Measurements from ENCODE around the gene AAK1.
A peak's percentile ranks its signal among the peaks of the same experiment; 100 is the strongest.

The AAK1 gene

DNA sequence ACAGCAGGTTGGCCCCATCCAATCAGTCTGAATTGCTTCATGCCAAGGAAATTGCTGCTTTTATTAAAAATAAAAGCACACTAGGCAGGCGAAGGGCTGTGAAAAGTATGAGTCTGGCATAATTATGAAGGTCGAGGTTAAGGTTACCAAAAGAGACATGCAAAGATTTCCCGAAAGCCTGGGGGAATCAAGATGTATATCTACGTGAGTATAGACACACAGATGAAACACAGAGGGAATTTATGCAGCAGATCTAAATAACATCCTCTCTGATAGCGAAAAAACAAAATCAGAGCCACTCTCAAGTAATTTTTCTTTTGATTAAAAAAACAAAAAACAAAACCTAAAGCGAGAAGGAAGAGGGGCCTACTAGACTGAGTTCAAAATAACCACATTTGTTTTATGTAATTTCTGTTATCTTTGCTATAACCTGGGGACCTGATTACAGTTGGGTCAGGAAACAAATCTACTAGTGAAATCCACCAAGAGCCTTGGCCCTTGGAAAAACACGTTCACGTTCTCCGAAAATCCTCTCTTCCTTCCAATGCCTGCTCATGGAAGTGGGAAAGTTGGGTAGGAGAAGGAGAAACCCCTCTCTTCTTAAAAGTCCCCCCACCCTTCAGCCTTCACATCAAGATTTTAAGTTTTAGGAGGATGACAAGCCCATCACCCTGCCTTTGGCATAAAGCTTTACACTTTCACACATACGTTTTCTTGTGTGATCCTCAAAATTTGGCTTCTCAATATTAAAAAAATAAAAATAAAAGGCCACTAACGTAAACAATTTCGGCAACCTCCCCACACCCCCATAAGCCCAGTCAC lies 1.4 kb downstream of the AAK1 start:
- Histone ChIP-seq H3K27me3 (no peaks in the 10 kb centered on the region), H3K27ac (peak overlapping the region; percentile 95), H3K9ac (peak overlapping the region; percentile 95), H4K20me1 (peaks cover 26% of the 10 kb centered on the region), H3K4me2 (peak overlapping the region; percentile 93), H3K4me3 (peak overlapping the region; percentile 94), H3K9me3 (no peaks in the 10 kb centered on the region), H3K36me3 (peaks cover 23% of the 10 kb centered on the region), H3K4me1 (peaks cover 71% of the 10 kb centered on the region)
- no peak for TF ChIP-seq Cebpa-rat (IDR thresholded peaks at IDR 0.05)

DNA sequence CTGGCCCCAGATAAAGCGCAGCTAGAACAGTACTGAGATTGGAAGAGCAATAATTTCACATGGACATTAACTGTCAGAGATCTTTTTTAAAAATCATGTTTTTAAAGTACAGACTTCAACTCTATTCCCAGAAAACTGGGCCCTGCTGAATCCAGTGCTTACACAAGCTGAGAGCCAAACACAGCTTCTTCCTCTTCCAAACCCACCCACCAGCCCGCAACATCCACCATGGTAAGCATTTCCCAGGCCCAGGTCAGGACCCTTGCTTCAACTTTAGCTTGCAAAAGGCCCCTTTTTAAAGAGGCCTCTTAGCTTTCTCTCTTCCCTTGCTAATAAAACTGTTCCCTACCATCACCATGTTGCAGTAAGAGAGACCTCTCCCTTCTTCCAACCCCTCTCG lies 2.1 kb downstream of the AAK1 start:
- peaks cover 30% of the 10 kb centered on the region for H4K20me1 ChIP-seq
- peak overlapping the region; percentile 95 for H3K9ac ChIP-seq
- H3K4me1 ChIP-seq: peaks cover 65% of the 10 kb centered on the region

DNA sequence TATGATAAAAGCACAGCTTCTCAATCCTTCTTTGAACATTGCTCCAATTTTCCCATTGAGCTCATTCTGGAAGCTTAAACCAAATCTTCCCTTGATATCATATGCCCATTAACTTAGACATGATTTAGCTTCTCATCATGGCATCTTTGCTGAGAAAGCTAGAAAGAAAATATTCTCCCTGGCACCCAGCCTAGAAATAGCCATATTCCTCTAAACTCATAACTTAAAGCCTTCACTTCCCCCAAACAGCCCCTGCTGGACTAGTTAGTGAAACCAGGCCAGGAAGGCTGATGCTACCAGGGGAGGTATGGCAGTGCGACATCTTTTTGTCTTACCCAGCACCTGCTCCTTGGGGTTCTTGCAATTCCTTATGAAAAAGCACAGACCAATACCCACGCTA lies 4.3 kb downstream of the AAK1 start:
- H3K4me3 ChIP-seq: no peak overlapping the region
- no peak overlapping the region for H3K9ac ChIP-seq
- H3K4me1 ChIP-seq: peaks cover 46% of the 10 kb centered on the region
- peaks cover 44% of the 10 kb centered on the region for H3K36me3 ChIP-seq
- H3K27ac ChIP-seq: no peak overlapping the region
- peak overlapping the region; percentile 93 for H3K4me2 ChIP-seq
- H4K20me1 ChIP-seq: peaks cover 43% of the 10 kb centered on the region
- H3K9me3 ChIP-seq: no peaks in the 10 kb centered on the region
- H3K27me3 ChIP-seq: no peaks in the 10 kb centered on the region
- no peak for TF ChIP-seq Cebpa-rat (IDR thresholded peaks at IDR 0.05)

More for the DNA sequence above, 2.1 kb downstream of the AAK1 start:
- Histone ChIP-seq H3K9me3 (no peaks in the 10 kb centered on the region), H3K36me3 (peaks cover 29% of the 10 kb centered on the region), H3K27me3 (no peaks in the 10 kb centered on the region), H3K27ac (peak overlapping the region; percentile 95), H3K4me2 (peak overlapping the region; percentile 93), H3K4me3 (peak overlapping the region; percentile 94)
- TF ChIP-seq Cebpa-rat (IDR thresholded peaks at IDR 0.05): no peak

DNA sequence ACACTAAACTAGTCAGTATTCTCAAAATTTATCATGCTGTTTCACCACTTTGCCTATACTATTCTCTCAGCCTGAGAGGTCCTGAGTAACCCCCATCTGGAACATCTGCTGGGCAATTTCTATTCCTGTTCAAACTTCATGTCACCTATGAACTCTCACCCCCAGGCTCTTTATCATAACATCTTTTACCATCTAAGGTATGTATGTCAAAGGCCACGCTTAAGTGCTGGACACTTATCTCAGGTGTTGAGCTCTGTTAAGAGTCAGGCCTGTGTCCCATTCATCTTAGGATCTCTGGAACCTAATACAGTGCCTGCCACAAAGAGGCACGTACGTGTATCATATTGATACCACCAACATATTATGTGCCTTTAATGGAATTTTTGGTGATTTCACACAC lies 4.9 kb downstream of the AAK1 start:
- Histone ChIP-seq H3K27ac (no peak overlapping the region), H3K4me2 (peak overlapping the region; percentile 93), H3K27me3 (no peaks in the 10 kb centered on the region), H3K9ac (no peak overlapping the region), H3K4me3 (no peak overlapping the region), H3K36me3 (peaks cover 50% of the 10 kb centered on the region), H4K20me1 (peaks cover 43% of the 10 kb centered on the region), H3K9me3 (no peaks in the 10 kb centered on the region), H3K4me1 (peaks cover 49% of the 10 kb centered on the region)
- TF ChIP-seq Cebpa-rat (IDR thresholded peaks at IDR 0.05): no peak

DNA sequence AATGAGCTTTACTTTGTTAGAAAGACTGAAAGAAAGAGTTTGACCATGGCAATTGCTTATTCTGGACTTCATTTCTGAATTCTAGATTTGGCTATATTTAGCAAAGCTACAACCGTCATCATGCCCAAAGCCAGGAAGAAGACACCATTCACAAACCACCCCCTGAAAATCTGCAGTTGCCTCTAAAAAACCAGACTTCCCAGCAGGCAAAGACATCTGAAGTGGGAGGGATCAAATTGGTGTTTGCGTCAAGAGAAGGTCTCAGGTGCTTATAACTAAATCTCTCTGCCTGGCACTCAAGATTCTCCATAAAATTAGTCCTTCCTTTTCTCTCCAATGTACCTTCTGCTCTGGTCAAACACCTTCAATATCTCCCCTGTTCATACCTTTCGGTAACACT lies 5.6 kb downstream of the AAK1 start:
- Histone ChIP-seq H3K4me3 (no peak overlapping the region), H3K9me3 (no peaks in the 10 kb centered on the region), H3K27ac (no peak overlapping the region), H3K9ac (no peak overlapping the region), H3K4me2 (peak overlapping the region; percentile 93), H3K27me3 (no peaks in the 10 kb centered on the region), H3K36me3 (peaks cover 54% of the 10 kb centered on the region), H4K20me1 (peaks cover 43% of the 10 kb centered on the region), H3K4me1 (peaks cover 49% of the 10 kb centered on the region)
- TF ChIP-seq Cebpa-rat (IDR thresholded peaks at IDR 0.05): no peak

DNA sequence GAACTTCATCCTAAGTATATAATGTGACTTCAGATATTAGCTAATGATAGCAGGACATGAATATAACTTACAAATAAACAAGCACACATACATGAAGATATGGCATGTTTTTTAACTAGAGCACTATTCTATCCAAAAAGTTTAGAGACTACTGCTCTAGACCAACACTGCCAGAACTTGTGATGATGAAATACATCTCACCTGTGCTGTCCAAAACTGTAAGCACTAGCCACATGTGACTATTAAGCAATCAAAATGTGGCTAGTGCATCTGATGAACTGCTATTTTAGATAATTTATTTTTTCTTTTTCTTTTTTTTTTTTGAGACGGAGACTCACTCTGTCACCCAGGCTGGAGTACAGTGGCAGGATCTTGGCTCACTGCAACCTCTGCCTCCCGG lies 7.1 kb downstream of the AAK1 start:
- TF ChIP-seq Cebpa-rat (IDR thresholded peaks at IDR 0.05): peak; percentile 30; the same call in 1 of the 2 replicates
- Histone ChIP-seq H3K4me3 (no peak overlapping the region), H3K27ac (no peak overlapping the region), H3K27me3 (no peaks in the 10 kb centered on the region), H3K4me1 (peaks cover 47% of the 10 kb centered on the region), H4K20me1 (peaks cover 42% of the 10 kb centered on the region), H3K9me3 (no peaks in the 10 kb centered on the region), H3K9ac (no peak overlapping the region), H3K4me2 (no peak overlapping the region), H3K36me3 (peaks cover 65% of the 10 kb centered on the region)

DNA sequence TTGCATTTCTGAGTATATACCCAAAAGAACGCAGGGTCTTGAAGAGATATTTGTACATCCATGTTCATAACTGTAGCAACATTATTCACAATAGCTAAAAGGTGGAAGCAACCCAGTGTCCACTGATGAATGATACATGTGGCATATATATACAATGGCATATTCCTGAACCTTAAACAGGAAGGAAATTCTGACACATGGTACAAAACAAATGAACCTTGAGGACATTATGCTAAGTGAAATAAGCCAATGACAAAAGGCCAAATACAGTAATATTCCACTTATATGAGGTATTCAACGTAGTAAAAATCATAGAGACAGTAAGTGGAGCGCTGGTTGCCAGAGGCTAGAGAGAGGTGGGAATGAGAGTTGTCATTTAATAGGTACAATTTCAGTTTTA lies 8.1 kb downstream of the AAK1 start:
- no peaks in the 10 kb centered on the region for H3K27me3 ChIP-seq
- peaks cover 47% of the 10 kb centered on the region for H3K4me1 ChIP-seq
- no peaks in the 10 kb centered on the region for H3K9me3 ChIP-seq
- H3K36me3 ChIP-seq: peaks cover 69% of the 10 kb centered on the region
- no peak overlapping the region for H3K4me3 ChIP-seq
- TF ChIP-seq Cebpa-rat (IDR thresholded peaks at IDR 0.05): no peak
- no peak overlapping the region for H3K9ac ChIP-seq
- H3K27ac ChIP-seq: no peak overlapping the region
- H3K4me2 ChIP-seq: no peak overlapping the region
- H4K20me1 ChIP-seq: peaks cover 42% of the 10 kb centered on the region

DNA sequence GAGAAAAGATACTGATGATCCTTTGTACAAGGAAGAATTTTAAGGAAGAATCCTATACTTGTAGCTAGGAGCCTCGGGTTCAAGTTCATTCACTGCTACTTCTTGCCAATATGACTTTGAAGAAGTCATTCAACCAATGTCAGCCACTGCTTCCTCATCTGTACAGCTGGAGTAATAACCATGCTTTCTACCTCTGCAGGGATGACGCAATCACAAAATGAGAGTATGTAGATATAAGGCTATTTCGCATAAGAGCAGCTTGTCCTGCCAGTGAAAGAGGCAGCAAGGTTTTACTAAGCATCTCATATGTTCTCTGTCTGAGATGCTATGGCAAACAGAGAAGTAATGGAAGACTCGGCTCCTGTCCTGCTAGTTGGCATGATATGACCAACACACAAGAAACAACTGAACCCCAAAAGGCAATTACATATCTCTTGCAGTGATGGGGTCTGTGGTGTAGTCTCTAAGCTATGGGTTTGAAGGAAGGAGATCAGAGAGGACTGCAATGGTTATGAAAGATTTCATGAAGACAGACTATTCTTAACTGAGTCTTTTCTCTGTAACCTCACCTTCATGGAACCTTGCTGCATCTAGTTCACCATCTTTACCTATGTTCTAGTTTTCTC lies 9.2 kb downstream of the AAK1 start:
- H3K4me1 ChIP-seq: peaks cover 38% of the 10 kb centered on the region
- no peak overlapping the region for H3K4me3 ChIP-seq
- H4K20me1 ChIP-seq: peaks cover 36% of the 10 kb centered on the region
- TF ChIP-seq Cebpa-rat (IDR thresholded peaks at IDR 0.05): peak; percentile 91
- H3K36me3 ChIP-seq: peaks cover 64% of the 10 kb centered on the region
- no peaks in the 10 kb centered on the region for H3K9me3 ChIP-seq
- no peak overlapping the region for H3K9ac ChIP-seq
- no peaks in the 10 kb centered on the region for H3K27me3 ChIP-seq
- H3K4me2 ChIP-seq: no peak overlapping the region
- no peak overlapping the region for H3K27ac ChIP-seq

DNA sequence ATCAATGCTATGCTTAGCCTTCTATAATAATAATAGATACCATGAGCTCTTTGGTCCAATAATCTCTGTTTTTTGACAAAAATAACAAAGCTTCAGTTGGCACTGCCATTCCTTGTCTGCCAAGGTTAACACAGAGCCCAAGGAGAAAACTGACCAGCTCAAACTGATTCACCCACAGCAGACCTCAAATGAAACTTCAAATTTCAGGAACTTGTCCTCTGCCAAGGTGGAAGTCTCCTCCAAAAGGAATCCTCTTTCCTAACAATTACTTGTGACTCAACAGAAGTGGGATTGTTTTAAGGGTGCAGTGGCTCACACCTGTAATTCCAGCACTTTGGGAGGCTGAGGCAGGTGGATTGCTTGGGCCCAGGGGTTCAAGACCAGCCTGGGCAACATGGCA lies 12.1 kb downstream of the AAK1 start:
- H4K20me1 ChIP-seq: peaks cover 36% of the 10 kb centered on the region
- peaks cover 7% of the 10 kb centered on the region; the same call in 1 of the 2 replicates for H3K9me3 ChIP-seq
- H3K4me1 ChIP-seq: peaks cover 34% of the 10 kb centered on the region
- H3K9ac ChIP-seq: no peak overlapping the region
- H3K4me3 ChIP-seq: no peak overlapping the region
- TF ChIP-seq Cebpa-rat (IDR thresholded peaks at IDR 0.05): no peak
- peaks cover 47% of the 10 kb centered on the region for H3K36me3 ChIP-seq
- H3K27ac ChIP-seq: no peak overlapping the region
- no peak overlapping the region for H3K4me2 ChIP-seq
- H3K27me3 ChIP-seq: no peaks in the 10 kb centered on the region

DNA sequence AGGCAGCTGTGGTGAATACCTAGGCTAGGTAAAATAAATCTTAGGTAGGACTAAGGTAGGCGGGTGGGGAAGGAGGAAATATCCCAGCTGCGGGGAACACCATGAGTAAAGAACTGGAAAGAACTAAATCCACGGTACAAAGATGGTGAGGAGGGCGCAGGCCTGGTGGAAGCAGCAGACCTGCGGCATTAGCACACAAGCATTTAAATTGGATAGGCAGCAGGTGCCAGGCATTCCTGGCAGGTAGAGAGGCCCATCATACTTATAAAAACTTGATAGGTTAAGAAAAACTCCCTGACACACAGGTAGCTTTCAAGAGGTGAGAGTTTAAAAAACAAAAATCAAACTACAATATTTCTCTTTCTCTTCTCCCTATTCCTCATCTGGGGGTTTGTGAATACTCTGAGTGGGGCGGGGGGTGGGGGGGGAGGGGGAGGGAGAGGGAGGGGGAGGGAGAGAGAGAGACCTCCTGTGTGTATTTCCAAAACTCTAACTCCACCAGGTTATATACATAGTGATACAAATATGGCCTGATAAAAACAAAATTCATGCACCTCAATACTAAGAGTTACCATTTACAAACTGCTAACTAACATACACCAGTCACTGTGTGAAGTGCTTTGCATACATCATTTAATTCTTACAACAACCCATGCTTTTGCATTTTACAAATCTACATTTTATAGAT lies 13.5 kb downstream of the AAK1 start:
- Histone ChIP-seq H3K9me3 (peaks cover 7% of the 10 kb centered on the region; the same call in 1 of the 2 replicates), H3K4me1 (peaks cover 40% of the 10 kb centered on the region), H4K20me1 (peaks cover 24% of the 10 kb centered on the region), H3K36me3 (peaks cover 46% of the 10 kb centered on the region), H3K27ac (no peak overlapping the region), H3K27me3 (no peaks in the 10 kb centered on the region), H3K9ac (no peak overlapping the region), H3K4me2 (no peak overlapping the region), H3K4me3 (no peak overlapping the region)
- no peak for TF ChIP-seq Cebpa-rat (IDR thresholded peaks at IDR 0.05)
